GM12874 (cell line): ENCODE measurements around the gene SYT1.

Source experiments
- TF ChIP-seq, protein P1 (sequence below): IDR thresholded peaks from 2 replicates; pipeline ENCODE4 v1.5.1; 2011; ENCODE audit warnings: low read depth, mild to moderate bottlenecking, control low read depth, low read length, moderate library complexity; ENCODE audit not compliant: insufficient read depth

SYT1 gene

GRCh38 chr12:79454338-79454843, 589.8 kb downstream of the SYT1 start:
- TF ChIP-seq, protein P1, sequence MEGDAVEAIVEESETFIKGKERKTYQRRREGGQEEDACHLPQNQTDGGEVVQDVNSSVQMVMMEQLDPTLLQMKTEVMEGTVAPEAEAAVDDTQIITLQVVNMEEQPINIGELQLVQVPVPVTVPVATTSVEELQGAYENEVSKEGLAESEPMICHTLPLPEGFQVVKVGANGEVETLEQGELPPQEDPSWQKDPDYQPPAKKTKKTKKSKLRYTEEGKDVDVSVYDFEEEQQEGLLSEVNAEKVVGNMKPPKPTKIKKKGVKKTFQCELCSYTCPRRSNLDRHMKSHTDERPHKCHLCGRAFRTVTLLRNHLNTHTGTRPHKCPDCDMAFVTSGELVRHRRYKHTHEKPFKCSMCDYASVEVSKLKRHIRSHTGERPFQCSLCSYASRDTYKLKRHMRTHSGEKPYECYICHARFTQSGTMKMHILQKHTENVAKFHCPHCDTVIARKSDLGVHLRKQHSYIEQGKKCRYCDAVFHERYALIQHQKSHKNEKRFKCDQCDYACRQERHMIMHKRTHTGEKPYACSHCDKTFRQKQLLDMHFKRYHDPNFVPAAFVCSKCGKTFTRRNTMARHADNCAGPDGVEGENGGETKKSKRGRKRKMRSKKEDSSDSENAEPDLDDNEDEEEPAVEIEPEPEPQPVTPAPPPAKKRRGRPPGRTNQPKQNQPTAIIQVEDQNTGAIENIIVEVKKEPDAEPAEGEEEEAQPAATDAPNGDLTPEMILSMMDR: no peak

- TF ChIP-seq, protein P1: no peak
Measured at GRCh38 chr12:79455286-79455685, 590.7 kb downstream of the SYT1 start.

- TF ChIP-seq, protein P1: no peak
Measured at GRCh38 chr12:79482323-79482722, 617.7 kb downstream of the SYT1 start.

GRCh38 chr12:79482921-79483320, 618.3 kb downstream of the SYT1 start:
- TF ChIP-seq, protein P1: no peak

- TF ChIP-seq, protein P1: no peak
Measured at GRCh38 chr12:79486154-79486553, 621.6 kb downstream of the SYT1 start.

- TF ChIP-seq, protein P1: no peak
Measured at GRCh38 chr12:79487386-79488110, 623.0 kb downstream of the SYT1 start.
